GM12891 (cell line): ENCODE measurements around the gene THNSL1.

Experiments used
- PAX5 ChIP-seq: IDR thresholded peaks from 2 replicates; pipeline ENCODE4 v1.6.1; 2011; ENCODE audit warnings: low read length, moderate library complexity, mild to moderate bottlenecking; ENCODE audit not compliant: insufficient read depth, severe bottlenecking
- POLR2A ChIP-seq: IDR thresholded peaks from 2 replicates; pipeline ENCODE4 v1.6.1; 2011; ENCODE audit warnings: low read depth, low read length, control low read depth
- POLR2AphosphoS5 ChIP-seq: IDR thresholded peaks from 2 replicates; pipeline ENCODE4 v1.6.1; 2011; ENCODE audit warnings: low read depth, low read length, control low read depth
- POU2F2 ChIP-seq: IDR thresholded peaks from 2 replicates; pipeline ENCODE4 v1.6.1; 2011; ENCODE audit warnings: low read depth, mild to moderate bottlenecking, control low read depth, low read length, moderate library complexity
- SPI1 ChIP-seq: IDR thresholded peaks from 2 replicates; pipeline ENCODE4 v1.6.1; 2011; ENCODE audit warnings: low read depth, low read length, control low read depth
- TAF1 ChIP-seq: IDR thresholded peaks from 2 replicates; pipeline ENCODE4 v1.6.1; 2011; ENCODE audit warnings: low read depth, low read length, control low read depth

DNA sequence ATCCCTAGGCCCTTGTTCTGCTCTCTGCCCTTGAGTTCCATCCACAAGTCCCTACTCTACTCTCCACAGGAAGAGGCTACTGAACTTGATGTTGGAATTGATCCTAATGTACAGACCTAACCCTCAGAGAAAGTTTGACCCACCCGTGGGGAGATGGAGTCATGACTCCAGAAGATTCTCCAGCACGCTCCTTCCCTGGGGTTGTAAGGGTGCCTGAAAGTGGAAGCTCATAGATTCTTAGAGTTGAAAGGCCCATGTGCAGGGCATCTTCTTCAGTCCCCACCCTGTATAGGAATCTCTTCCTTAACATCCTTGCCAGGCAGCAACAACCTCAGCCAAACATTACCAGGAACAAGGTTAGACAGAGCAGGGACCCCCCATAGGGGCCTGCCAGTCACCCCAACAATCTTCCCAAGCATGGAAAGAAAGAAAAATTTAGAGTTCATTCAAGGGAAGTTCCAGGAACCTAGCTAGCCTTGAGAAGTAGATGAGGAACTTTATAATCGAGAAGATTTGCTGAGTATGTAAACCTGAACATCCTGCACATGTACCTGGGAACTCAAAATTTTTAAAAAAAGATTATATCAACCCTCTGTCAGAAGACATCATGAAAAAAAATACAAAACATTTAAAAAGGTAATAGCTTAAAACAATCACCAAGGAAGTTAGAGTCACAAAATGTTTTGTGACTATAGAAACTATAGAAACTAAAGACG is 49.5 kb downstream of the THNSL1 start:
- no peak for TF ChIP-seq POLR2A
- no peak for TF ChIP-seq TAF1
- no peak for TF ChIP-seq POLR2AphosphoS5
- no peak for TF ChIP-seq POU2F2
- no peak for TF ChIP-seq PAX5
- no peak for TF ChIP-seq SPI1
